HCEC 1CT (cell line): ENCODE measurements around the gene USP9X.
"Not testable (repeated sequence)": the region's sequence is repeated elsewhere in the genome, so short reads cannot be mapped to it uniquely, and the experiment has no call there.

Source experiments
- DNase-seq: peaks from one replicate; pipeline ENCODE4 v3.0.0-alpha.2; 2017

USP9X gene

DNA sequence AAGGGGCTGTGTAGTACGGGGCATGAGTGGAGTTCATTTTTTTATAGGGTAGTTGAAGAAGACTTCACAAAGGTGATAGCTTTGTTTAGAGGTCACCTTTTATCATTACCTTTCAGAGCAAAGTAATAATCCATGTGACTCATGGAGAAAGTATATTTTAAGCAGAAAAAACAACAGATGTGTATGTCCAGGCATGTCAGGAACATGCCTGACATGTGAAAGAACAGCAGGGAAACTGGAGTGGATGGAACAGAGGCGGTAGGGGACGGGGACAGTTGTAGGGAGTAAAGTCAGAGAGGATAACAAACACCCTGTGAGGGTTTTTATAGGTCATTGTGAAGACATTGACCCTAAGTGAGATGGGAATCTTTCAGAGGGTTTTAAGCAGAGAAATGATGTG, 107.6 kb downstream of the USP9X start:
- no peak for DNase-seq

DNA sequence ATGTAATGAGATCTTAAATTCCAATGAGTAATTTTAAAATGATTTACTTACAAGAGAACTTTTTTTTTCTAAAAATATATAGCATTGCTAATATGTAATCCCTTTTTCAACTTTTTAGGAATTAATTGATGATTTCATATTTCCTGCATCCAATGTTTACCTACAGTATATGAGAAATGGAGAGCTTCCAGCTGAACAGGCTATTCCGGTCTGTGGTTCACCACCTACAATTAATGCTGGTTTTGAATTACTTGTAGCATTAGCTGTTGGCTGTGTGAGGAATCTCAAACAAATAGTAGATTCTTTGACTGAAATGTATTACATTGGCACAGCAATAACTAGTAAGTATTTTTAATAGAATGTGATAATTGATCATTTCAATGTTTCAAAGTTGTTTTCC, 113.2 kb downstream of the USP9X start:
- DNase-seq: no peak

DNA sequence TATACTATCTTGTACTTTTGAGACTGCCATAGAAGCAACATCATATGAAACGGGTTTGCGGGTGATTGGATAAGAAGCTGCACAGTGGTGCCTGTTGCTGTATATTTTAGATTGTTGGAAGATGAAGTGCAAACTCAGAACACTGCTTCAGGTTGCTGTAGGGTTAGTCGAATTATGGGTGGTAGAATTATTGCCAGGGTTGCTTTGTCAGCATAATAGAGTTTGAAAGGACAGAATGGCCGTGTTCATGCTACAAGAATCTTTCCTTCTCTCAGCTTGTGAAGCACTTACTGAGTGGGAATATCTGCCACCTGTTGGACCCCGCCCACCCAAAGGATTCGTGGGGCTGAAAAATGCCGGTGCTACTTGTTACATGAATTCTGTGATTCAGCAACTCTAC, 115.5 kb downstream of the USP9X start:
- DNase-seq: no peak

DNA sequence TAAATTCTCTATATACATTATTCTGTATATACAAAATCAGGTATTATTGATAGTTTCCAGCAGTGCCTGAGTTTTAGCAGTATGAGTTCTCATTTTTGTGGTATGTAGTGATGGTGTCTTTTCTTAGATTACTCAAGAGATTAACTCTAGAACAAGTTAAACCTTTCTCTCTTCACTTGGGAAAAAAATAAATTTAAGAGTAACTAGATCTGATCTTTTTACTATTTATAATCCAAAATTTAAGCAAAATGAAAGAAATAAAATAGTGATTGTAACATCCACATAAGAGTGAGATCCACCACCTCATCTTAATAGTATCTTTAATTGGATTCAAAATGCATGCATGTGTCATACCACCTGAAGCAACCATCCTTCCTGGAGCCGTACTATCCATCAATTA, 124.6 kb downstream of the USP9X start:
- no peak for DNase-seq

DNA sequence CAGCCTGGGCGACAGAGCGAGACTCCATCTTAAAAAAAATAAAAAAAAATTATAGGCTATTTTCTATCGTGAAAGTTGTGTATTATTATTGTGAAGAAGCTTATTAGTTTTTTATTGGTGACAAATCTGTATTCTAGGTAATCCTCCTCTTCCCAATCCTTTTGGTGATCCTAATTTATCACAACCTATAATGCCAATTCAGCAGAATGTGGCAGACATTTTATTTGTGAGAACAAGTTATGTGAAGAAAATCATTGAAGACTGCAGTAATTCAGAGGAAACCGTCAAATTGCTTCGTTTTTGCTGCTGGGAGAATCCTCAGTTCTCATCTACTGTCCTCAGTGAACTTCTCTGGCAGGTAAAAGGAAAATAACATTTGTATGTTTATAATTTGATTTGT, 139.4 kb downstream of the USP9X start:
- DNase-seq: no peak

DNA sequence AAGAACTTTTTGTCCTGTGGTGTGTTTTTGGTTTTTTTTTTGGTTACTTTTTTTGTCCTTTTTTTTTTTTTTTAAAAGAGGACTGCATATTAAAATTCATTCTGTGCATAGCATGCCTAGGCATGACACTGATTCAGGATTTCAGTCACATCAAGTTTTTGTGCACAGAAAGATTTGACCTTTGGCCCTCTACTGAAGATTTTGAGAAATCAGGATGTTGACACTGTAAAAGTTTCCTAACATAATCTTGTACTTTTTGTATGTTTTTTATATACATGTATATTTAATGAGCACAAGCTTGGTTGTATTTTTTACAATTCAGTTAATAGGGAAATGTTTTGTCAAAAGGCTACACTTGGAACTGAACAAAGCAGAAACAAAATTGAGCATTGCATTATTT, 148.7 kb downstream of the USP9X start:
- DNase-seq: no peak

DNA sequence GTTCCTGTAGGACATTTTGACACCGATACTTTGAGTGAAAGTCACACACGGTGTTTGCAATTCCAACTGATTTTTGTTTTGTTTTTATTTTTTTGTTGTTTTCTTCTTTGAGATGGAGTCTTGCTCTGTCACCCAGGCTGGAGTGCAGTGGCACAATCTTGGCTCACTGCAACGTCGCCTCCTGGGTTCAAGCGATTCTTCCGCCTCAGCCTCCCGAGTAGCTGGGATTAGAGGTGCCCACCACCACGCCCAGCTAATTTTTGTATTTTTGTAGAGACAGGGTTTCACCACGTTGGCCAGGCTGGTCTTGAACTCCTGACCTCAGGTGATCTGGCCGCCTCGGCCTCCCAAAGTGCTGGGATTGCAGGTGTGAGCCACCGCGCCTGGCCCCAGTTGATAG, 149.2 kb downstream of the USP9X start:
- DNase-seq: not testable (repeated sequence)

DNA sequence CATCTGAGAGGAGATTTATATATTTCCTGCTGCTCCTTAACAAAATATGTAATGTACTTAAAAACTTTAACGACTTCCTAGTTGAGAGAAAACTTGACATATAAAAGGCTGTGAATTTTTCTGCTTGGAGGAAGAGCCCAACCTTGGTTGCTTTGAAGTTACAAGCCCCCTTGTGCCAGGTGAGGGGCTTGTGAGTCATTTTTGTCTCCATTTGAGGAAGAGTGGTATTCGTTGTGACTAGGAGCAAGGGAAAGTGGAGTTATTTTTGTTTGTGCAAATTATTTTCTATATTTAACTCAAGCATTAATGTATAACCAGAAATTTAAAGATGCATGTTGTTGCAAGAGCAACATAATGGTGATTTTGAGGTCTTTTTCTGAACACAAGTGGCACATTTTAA, 149.7 kb downstream of the USP9X start:
- no peak for DNase-seq

DNA sequence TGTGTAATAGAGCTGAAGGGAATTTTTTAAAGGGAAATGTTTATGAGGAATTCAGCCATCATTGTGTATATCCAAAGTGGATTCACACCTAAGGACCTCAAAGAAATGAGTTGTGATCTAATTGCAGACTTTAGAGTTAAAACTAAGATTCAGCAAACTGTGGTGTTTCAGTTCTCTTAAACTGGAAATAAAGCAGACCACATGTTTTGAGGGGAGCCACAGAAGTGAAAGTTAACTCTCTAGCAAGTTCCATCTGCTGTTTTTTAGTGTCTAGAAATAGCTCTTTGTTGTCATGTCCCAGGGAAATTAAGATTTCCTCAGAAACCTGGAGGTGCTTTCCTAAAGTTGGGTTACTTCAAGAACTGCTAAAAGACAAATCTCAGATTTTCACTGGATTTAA, 151.4 kb downstream of the USP9X start:
- DNase-seq: no peak

DNA sequence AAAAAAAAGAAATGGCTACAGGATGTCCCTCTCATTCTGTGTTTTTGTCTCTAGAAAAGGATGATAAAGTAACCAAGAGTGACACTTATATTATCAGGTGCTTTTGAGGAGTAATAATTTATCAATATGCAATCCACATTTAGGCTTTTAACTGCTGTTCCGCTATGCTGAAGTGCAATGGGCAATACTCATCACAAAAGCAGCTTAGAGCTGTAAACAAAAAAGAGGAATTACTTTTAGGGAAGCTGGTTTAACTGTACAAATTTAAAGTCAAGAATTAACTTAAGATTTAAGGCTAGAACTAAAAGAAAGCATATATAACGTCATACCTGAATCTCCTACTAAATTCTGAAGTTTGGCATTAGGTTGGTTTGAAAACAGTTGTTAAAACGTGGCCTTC, 155.3 kb downstream of the USP9X start:
- no peak for DNase-seq

DNA sequence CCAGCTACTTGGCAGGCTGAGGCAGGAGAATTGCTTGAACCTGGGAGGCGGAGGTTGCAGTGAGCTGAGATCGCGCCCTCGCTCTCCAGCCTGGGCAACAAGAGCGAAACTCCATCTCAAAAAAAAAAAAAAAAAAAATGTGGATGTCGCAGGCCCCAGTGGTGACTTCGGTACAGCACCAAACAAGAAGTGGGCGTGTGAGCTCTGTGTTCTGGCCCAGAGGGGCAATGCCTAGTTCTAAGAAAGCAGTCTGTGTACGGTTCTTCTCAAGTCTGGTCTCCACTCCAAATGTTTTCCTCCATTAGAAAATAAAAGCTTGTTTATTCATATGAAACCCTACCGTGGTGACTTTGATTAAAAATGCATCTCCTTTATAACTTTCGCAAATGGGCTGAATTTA, 156.7 kb downstream of the USP9X start:
- DNase-seq: no peak

DNA sequence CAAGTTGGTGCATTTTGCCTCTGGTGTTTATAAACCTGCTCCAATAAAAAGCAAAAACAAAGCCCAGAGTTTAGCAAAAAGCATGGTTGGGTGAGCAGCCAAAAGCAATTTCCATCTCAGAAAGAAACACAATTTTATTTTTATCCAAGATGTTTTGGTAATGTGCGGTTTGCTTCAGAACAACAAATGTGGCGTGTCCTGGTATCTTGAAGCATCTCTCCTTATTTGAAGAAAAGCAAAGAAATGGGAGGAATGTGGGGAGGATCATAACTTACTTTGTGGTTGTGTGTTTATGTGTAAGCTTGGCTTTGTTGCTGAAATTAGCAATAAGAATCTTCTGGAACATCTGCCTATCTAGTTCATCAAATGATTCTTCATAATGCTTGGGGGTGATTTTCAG, 160.4 kb downstream of the USP9X start:
- DNase-seq: no peak

DNA sequence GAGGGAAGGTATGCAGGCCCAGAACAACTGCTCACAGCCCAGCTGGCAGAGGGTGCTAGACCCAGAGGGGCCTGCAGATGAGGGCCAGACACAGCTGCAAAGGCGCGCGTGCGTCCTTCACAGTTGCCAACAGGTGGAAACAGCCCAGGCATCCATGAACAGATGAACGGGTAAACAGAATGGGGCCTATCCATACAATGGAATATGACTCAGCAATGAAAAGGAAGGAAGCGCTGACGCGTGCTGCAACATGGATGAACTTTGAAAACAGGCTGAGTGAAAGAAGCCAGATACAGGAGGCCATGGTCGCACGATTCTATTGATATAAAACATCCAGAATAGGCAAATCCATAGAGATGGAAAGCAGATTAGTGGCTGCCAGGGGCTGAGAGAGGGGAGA, 165.6 kb downstream of the USP9X start:
- DNase-seq: no peak

DNA sequence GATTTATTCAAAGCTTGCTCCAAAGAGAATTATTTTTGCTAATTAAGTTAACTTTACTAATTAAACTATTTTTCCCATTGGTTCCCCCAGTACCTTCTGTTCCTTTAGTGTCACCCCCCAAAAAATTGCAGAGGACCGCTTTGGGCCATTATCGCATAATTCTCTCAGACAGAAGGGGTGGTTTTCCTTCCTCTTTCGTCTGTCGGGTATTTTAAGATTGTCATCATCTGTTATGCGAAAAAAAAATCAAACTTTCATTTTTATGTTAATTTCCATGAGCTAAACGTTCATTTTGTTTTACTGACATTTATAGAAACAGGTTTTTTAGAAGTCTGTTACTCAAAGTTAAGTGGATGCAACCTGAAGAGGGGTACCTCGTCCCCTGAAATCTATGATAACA, 172.6 kb downstream of the USP9X start:
- no peak for DNase-seq

DNA sequence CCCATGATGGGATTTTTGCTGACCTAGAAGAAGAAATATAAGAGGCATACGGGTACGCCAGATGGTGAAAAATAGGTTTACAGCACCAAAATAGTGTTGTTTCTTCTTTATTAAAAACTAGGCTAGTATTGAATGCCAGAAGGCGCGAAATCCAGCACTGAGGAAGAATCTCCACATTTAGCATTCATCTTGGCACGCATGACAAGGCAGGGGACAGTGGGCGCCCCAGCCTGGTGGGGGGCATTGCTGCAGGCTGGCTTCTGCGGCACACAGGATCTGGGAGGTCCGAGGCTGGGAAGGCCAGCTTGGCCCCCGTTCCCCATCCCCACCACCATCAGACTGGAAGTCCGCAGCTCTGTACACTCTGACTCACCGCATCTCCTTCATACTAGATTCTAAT, 173.0 kb downstream of the USP9X start:
- no peak for DNase-seq

DNA sequence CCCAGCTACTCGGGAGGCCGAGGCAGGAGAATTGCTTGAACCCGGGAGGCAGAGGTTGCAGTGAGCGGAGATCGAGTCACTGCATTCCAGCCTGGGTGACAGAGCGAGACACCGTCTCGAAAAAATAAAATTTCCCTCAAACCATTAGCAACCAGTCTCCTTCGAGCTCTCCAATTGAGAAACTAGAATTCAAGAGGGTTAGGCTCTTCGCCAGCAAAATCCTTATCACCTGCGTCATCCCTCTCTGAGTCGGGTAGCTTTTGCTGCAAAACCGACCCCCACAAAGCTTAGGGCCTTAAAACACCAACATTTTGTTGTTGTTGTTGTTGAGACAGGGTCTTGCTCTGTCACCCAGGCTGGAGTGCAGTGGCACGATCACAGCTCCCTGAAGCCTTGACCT, 173.6 kb downstream of the USP9X start:
- DNase-seq: no peak

DNA sequence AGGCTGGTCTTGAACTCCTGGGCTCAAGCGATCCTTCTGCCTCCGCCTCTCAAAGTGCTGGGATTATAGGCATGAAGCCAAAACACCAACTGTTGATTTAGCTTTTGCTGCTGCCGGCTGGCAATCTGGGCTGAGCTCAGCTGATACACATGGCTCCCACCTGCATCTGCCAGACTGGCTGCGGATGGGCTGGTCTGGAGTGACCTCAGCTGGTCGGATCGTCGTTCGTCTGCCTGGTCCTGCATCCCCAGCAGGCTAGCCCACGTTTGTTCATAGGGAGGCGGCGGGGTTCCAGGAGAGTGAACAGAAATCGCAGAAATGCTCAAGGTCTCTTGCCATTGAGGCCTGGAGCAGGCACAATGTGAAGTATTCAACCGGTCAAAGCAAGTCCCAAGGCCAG, 174.3 kb downstream of the USP9X start:
- DNase-seq: no peak

DNA sequence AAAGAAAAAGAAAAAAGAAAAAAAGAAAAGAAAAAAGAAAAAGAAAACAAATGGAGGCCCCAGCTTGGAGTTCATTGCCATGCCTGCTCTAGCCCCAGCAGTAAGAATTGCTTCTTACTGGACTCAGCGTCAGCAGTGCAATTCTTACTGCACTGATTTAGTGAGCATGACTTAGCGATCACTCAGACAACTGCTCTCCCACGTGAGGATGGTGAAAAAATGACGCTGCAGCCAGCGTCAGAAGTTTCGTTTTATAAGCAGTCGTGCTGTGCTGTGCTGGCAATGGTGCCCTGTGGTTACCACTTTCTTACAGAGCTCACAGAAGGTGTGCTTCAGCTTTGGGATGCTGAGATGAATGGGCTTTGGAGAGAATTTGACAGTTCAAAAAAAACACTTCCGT, 180.4 kb downstream of the USP9X start:
- peak; percentile 74 for DNase-seq

DNA sequence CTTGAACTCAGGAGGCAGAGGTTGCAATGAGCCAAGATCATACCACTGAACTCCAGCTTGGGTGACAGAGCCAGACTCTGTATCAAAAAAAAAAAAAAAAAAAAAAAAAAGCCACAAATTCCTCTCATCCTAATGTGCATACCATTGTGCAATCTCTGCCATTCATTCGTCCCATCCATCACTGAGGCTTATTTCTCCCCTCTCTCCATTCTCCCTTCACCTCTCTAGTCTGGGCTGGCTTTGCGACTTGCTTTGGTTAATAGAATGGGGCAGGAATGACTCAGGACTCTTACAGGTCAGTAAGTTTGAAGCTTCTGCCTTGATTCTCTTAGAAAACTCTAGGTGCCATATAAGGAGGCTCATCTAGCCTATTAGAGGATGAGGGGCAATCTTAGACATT, 188.4 kb downstream of the USP9X start:
- DNase-seq: peak; percentile 24

DNA sequence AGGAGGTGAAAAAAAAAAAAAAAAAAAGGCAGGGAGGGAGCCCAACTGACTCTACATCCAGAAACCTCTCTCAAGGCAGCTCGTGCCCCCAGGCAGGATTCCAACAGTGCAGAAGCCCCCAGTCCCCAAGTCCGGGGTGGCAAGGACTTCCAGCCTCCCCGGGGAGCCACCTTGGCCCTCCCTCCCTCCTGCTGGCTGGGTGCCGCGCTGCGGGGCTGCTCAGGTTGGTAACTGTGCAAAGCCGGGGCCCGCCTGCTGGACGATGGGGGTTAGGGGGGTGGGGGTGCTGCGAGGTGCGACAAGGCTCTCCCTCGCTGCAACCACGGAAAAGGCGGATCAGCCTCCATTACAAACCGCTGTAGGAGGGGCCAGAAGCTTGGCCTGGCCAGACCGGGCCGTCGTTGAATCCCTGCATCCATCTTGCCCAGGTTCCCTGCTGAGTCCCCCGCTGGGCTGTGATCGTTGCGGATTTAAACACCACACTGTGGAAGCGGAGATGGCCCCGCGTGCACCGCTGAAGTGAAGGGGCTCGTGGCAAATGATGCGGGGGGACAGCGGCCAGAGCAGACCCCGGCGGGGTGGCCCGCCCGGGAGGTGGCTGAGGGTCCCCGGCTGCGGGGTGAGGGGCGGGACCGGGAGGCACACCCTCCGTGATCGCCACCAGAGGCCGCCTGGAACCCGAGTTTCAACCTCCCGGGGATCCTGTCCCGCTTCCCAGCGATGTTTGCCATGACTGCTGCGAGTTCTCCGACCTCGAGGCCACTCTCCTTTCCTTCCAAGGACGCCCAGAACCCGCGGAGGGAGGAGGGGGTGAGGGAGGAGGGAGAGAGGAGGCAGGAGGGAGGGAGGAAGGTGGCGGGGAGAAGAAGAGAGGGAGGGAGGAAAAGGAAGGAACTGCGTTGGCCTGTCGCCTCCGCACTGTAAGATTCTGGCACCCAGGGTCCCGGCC, 190.7 kb downstream of the USP9X start:
- peak; percentile 52 for DNase-seq

DNA sequence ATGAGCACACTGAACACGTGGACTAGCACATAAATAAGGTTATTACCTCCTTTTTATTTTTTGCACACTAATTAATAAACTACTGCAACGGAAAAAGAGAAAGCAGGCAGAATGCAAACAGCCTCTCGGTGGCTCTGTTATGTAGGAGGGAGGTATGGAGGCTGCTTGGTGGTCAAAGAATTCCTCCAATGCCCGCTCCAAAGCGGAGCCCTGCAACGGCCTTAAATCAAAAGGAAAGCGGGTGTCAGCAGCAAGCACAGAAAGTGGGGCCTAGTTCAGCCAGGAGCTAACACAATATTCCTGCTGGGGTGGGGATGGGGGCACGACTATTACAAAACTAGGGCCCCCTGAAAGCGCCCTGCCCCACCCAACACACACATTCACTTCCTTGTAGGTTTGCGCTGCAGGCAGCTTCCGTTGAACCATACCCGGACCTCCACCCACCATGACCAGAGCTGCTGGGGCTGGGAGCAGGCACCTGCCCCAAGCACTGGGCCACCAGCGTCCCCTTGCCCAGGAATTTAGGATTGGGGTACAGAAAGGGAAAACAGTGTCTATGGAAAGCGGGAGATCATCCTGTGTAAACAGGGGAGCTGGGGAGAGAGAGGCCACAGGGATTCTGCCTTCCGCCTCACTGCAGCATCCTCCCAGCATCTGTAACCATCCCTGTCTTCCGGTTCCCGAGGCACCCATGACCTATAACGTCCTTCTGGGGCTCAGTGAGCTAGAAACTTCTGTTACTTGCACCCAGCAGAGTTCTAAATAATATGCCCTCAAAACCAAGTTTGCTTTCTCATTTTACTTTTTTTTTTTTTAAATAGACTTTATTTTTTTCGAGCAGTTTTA, 191.6 kb downstream of the USP9X start:
- DNase-seq: no peak

DNA sequence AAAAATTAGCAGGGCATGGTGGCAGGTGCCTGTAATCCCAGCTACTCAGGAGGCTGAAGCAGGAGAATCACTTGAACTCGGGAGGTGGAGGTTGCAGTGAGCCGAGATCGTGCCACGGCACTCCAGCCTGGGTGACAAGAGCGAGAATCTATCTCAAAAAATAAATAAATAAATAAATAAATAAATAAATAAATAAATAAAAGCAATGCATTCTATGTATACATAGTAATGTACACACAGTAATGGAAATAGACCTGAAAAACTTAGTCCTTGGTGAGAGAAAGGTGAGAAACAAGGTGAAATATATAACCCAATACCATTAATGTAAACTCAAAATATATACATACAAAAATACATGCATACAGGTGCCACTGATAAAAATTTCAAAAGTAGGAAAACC, 197.1 kb downstream of the USP9X start:
- DNase-seq: not testable (repeated sequence)

DNA sequence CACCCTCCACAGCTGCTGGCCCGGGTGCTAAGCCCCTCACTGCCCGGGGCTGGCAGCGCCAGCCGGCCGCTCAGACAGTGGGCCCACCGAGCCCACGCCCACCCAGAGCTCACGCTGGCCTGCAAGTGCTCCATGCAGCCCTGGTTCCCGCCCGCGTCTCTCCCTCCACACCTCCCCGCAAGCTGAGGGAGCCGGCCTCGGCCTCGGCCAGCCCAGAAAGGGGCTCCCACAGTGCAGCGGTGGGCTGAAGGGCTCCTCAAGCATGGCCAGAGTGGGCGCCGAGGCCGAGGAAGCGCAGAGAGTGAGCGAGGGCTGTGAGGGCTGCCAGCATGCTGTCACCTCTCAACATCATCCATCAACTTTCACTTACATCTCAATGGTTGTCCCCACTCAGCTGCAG, 200.7 kb downstream of the USP9X start:
- DNase-seq: not testable (repeated sequence)
